Naive B cell (primary cell): ENCODE results near the gene ZNF497. TPM values are rescaled to one million over a fixed set of nuclear protein-coding genes. Genes with fewer than 3 reads are reported as not detected.
A peak's percentile ranks its signal among the peaks of the same experiment; 100 is the strongest.
"Not testable (repeated sequence)": the region's sequence is repeated elsewhere in the genome, so short reads cannot be mapped to it uniquely, and the experiment has no call there.

Source experiments
- ATAC-seq, 2 donors: fragments of 150-1000 bp; cut with Tn5 transposase; 2 replicates each; pipeline ENCODE4 v1.10.0; 2021; ENCODE audit warnings: low read depth in 2 of 2, mild to moderate bottlenecking in 2 of 2, moderate library complexity in 2 of 2
- DNase-seq: peaks from one replicate; pipeline ENCODE4 v3.0.0; 2022
- H3K27ac Mint-ChIP-seq, 6 donors: one replicate each; pipeline ENCODE4 v1.8.0; 2020 to 2022; ENCODE audit warnings: mild to moderate bottlenecking in 6 of 6, mixed read lengths in 6 of 6, moderate library complexity in 5 of 6, inconsistent platforms in 2 of 6
- H3K27me3 Mint-ChIP-seq, 3 donors: one replicate each; pipeline ENCODE4 v1.8.0; 2021 to 2022; ENCODE audit warnings: mixed read lengths in 3 of 3, mild to moderate bottlenecking in 1 of 3
- H3K36me3 Mint-ChIP-seq, 2 donors: one replicate each; pipeline ENCODE4 v1.8.0; 2020 to 2022; ENCODE audit warnings: mixed read lengths in 2 of 2, inconsistent platforms in 1 of 2, mild to moderate bottlenecking in 1 of 2
- H3K4me1 Mint-ChIP-seq, 3 donors: one replicate each; pipeline ENCODE4 v1.8.0; 2020 to 2022; ENCODE audit warnings: mixed read lengths in 3 of 3, inconsistent platforms in 1 of 3, mild to moderate bottlenecking in 1 of 3, moderate library complexity in 1 of 3
- H3K4me3 Mint-ChIP-seq, 8 donors: one replicate each; pipeline ENCODE4 v1.8.0; 2020 to 2022; ENCODE audit warnings: mild to moderate bottlenecking in 8 of 8, mixed read lengths in 8 of 8, moderate library complexity in 8 of 8, inconsistent platforms in 2 of 8
- H3K9me3 Mint-ChIP-seq, 7 donors: one replicate each; pipeline ENCODE4 v1.8.0; 2020 to 2022; ENCODE audit warnings: mixed read lengths in 7 of 7, mild to moderate bottlenecking in 5 of 7, inconsistent platforms in 2 of 7, moderate library complexity in 1 of 7
- polyA plus RNA-seq, 6 donors: library from polyadenylated mRNA; unstranded; fragments of 300-500 nt; fragmentation: Illumina TruSeq; gene quantifications; one replicate each; pipeline ENCODE4 v1.2.3, GENCODE V29; 2021; ENCODE audit warnings: low read depth in 6 of 6

ZNF497 gene
- polyA plus RNA-seq, 6 donors from 2014 or later: 0.23 to 2.3 (median 1.5) TPM

GRCh38 chr19:58386576-58387337 lies 24.2 kb upstream of the ZNF497 start, which contains the start of gene RPS5:
Gene RPS5 (plus strand): TSS chr19:58387269. CDS start chr19:58388138, 869 bp downstream.
- DNase-seq (peak; percentile 94), ATAC-seq (peak; percentile 88 to 90)
- Mint-ChIP-seq H3K27ac (peak within 1 kb of the TSS; percentile 98 to 99 (median 98)), H3K27me3 (no peaks in the 10 kb centered on the region), H3K36me3 (peaks cover 0 to 6% of the 10 kb centered on the region in 2 donors), H3K9me3 (no peaks in the 10 kb centered on the region), H3K4me1 (peaks cover 18 to 57% (median 41%) of the 10 kb centered on the region in 3 donors), H3K4me3 (peak within 1 kb of the TSS; percentile 88 to 98 (median 96))

GRCh38 chr19:58385891-58386575 lies 23.5 kb upstream of the ZNF497 start:
- no peak for ATAC-seq
- DNase-seq: no peak
- H3K27me3 Mint-ChIP-seq: no peaks in the 10 kb centered on the region
- peak overlapping the region; percentile 98 to 99 (median 98) for H3K27ac Mint-ChIP-seq
- H3K36me3 Mint-ChIP-seq: peaks cover 0 to 6% of the 10 kb centered on the region in 2 donors
- H3K4me3 Mint-ChIP-seq: peak overlapping the region; percentile 88 to 98 (median 96)
- H3K9me3 Mint-ChIP-seq: no peaks in the 10 kb centered on the region
- H3K4me1 Mint-ChIP-seq: peaks cover 18 to 62% (median 41%) of the 10 kb centered on the region in 3 donors

GRCh38 chr19:58385313-58385890 lies 22.9 kb upstream of the ZNF497 start:
- no peak for DNase-seq
- peak overlapping the region in 5 of 6 donors; percentile 81 to 99 (median 98) for H3K27ac Mint-ChIP-seq
- no peaks in the 10 kb centered on the region for H3K9me3 Mint-ChIP-seq
- H3K36me3 Mint-ChIP-seq: peaks cover 0 to 6% of the 10 kb centered on the region in 2 donors
- no peaks in the 10 kb centered on the region for H3K27me3 Mint-ChIP-seq
- ATAC-seq: no peak
- peak overlapping the region; percentile 88 to 98 (median 96) for H3K4me3 Mint-ChIP-seq
- peaks cover 14 to 58% (median 42%) of the 10 kb centered on the region in 3 donors for H3K4me1 Mint-ChIP-seq

DNA sequence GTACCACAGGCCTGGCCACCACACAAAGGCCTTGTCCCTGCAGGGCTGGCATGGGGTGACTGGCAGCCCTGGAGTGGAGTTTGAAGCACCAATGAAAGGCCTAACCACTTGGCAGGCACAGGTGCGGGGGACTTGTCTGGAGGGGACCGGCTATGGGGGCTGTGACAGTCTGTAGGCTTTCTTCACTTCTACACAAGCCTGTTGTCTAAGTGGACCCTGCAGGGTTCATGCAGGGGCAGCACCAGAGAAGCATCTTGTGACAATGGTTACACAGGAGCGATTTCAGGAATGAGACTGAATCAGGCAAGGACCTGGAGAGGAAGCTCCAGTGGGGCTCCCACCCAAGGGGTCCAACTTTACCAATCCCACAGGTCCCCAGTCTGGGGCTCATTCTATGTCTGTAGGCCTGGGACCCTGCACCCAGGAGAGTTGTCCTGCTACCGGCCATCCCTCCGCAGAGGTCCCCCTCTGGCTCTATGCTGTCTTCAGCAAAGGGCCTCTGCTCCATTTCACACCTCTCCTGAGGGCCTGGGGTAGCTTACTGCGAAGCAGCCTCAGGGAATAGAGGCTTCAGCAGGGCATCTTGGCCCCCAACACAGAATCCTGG lies 20.5 kb upstream of the ZNF497 start:
- no peak for ATAC-seq
- peaks cover 27 to 60% (median 54%) of the 10 kb centered on the region in 3 donors for H3K4me1 Mint-ChIP-seq
- H3K4me3 Mint-ChIP-seq: peak overlapping the region in 7 of 8 donors; percentile 42 to 91 (median 74)

GRCh38 chr19:58381460-58382212 lies 19.1 kb upstream of the ZNF497 start:
- H3K4me3 Mint-ChIP-seq: peak overlapping the region; percentile 88 to 96 (median 90)
- peaks cover 24 to 48% (median 47%) of the 10 kb centered on the region in 3 donors for H3K4me1 Mint-ChIP-seq
- ATAC-seq (no peak), DNase-seq (no peak)
- no peaks in the 10 kb centered on the region for H3K9me3 Mint-ChIP-seq
- no peaks in the 10 kb centered on the region for H3K36me3 Mint-ChIP-seq
- peak overlapping the region; percentile 96 to 99 (median 98) for H3K27ac Mint-ChIP-seq
- H3K27me3 Mint-ChIP-seq: no peaks in the 10 kb centered on the region

More for the DNA sequence above, 20.5 kb upstream of the ZNF497 start:
- DNase-seq: no peak
- Mint-ChIP-seq H3K9me3 (no peaks in the 10 kb centered on the region), H3K36me3 (no peaks in the 10 kb centered on the region), H3K27ac (peak overlapping the region in 5 of 6 donors; percentile 38 to 96 (median 82)), H3K27me3 (no peaks in the 10 kb centered on the region)

- Mint-ChIP-seq H3K4me3 (peak within 1 kb of the TSS; percentile 88 to 96 (median 92)), H3K9me3 (no peaks in the 10 kb centered on the region), H3K36me3 (no peaks in the 10 kb centered on the region), H3K27me3 (no peaks in the 10 kb centered on the region), H3K27ac (peak within 1 kb of the TSS; percentile 96 to 99 (median 98)), H3K4me1 (peaks cover 24 to 44% (median 40%) of the 10 kb centered on the region in 3 donors)
- ATAC-seq: peak; percentile 79 to 80
- DNase-seq: peak; percentile 98
These were observed 18.3 kb upstream of the ZNF497 start, which contains the start of gene ZNF837 for GRCh38 chr19:58380662-58381459. Gene ZNF837 (minus strand): TSS chr19:58381030. CDS start chr19:58369332, 11,698 bp downstream.

GRCh38 chr19:58380037-58380661 lies 17.6 kb upstream of the ZNF497 start:
- H3K9me3 Mint-ChIP-seq: no peaks in the 10 kb centered on the region
- H3K4me1 Mint-ChIP-seq: peaks cover 19 to 37% (median 34%) of the 10 kb centered on the region in 3 donors
- no peaks in the 10 kb centered on the region for H3K36me3 Mint-ChIP-seq
- DNase-seq (no peak), ATAC-seq (no peak)
- H3K4me3 Mint-ChIP-seq: peak overlapping the region; percentile 88 to 96 (median 92)
- peak overlapping the region; percentile 92 to 98 (median 96) for H3K27ac Mint-ChIP-seq
- no peaks in the 10 kb centered on the region for H3K27me3 Mint-ChIP-seq

GRCh38 chr19:58379246-58379645 lies 16.7 kb upstream of the ZNF497 start:
- Mint-ChIP-seq H3K27me3 (no peaks in the 10 kb centered on the region), H3K36me3 (no peaks in the 10 kb centered on the region), H3K9me3 (no peaks in the 10 kb centered on the region), H3K4me1 (peaks cover 19 to 35% (median 34%) of the 10 kb centered on the region in 3 donors), H3K27ac (peak overlapping the region in 4 of 6 donors; percentile 81 to 97 (median 94)), H3K4me3 (peak overlapping the region; percentile 88 to 96 (median 92))
- DNase-seq: no peak
- no peak for ATAC-seq

DNA sequence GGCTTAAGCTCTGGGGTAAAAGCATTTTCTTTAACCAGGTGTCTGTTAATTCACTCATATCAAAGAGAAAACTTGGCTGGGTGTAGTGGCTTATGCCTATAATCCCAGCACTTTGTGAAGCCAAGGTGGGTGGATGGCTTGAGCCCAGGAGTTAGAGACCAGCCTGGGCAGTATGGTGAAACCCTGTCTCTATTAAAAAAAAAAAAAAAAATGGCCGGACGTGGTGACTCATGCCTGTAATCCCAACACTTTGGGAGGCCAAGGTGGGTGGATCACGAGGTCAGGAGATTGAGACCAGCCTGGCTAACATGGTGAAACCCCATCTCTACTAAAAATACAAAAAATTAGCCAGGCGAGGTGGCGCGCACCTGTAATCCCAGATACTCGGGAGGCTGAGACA lies 14.2 kb upstream of the ZNF497 start:
- not testable (repeated sequence) for H3K4me3 Mint-ChIP-seq, H3K9me3 Mint-ChIP-seq, DNase-seq, H3K36me3 Mint-ChIP-seq, H3K27me3 Mint-ChIP-seq, ATAC-seq, H3K27ac Mint-ChIP-seq
- peaks cover 15 to 25% (median 23%) of the 10 kb centered on the region in 3 donors for H3K4me1 Mint-ChIP-seq

GRCh38 chr19:58374200-58374599 lies 11.6 kb upstream of the ZNF497 start:
- H3K27ac Mint-ChIP-seq: no peak overlapping the region
- DNase-seq: no peak

DNA sequence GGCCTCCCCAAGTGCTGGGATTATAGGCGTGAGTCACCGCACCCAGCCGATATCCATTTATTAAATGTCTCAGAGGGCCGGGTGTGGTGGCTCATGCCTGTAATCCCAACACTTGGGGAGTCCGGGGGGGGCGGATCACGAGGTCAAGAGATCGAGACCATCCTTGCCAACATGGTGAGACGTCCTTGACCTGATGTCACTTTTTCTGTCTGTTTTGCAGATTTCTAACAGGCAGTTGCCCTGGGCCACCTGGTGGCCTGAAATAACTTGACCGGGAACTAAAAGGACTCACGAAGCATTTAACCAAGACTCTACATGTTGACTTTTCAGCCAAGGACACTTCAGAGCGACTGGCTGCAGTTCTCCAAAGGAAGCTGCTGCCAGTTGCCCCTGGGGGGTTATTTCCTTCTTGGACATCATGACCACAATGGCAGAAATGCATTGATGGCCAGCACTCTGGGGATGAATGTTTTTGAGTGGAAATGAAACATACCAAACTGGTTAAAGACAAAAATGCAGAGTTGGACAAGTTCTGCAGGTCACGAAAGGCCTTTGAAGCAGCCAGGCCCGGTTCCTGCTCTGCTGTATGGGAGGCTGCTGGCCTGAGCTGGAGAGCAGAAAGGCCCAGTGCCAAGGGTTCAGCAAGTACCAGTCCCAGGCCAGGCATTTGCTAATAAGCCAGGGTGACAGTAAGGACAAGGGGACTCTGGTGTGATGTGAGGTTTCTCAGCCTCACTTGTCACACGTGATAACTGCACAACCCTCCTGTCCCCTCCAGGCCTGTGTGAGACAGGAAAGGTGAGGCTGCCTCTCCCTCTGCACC lies 10.0 kb upstream of the ZNF497 start:
- Mint-ChIP-seq H3K27ac (no peak overlapping the region), H3K4me1 (peaks cover 0 to 2% (median 0%) of the 10 kb centered on the region in 3 donors), H3K36me3 (no peaks in the 10 kb centered on the region), H3K27me3 (no peaks in the 10 kb centered on the region), H3K4me3 (peak overlapping the region in 1 of 8 donors; percentile 41), H3K9me3 (no peaks in the 10 kb centered on the region)
- no peak for ATAC-seq
- no peak for DNase-seq

More at GRCh38 chr19:58374200-58374599, 11.6 kb upstream of the ZNF497 start:
- Mint-ChIP-seq H3K27me3 (no peaks in the 10 kb centered on the region), H3K4me3 (no peak overlapping the region), H3K36me3 (no peaks in the 10 kb centered on the region), H3K4me1 (peaks cover 4 to 9% (median 9%) of the 10 kb centered on the region in 3 donors), H3K9me3 (no peaks in the 10 kb centered on the region)
- no peak for ATAC-seq
